NCI-H2171 (cell line): Measurements from ENCODE around the gene OPN5.

Experiments used
- DNase-seq: peaks from one replicate; lab custom pipeline; 2025; lab: John Stamatoyannopoulos, UW

Gene OPN5

DNA sequence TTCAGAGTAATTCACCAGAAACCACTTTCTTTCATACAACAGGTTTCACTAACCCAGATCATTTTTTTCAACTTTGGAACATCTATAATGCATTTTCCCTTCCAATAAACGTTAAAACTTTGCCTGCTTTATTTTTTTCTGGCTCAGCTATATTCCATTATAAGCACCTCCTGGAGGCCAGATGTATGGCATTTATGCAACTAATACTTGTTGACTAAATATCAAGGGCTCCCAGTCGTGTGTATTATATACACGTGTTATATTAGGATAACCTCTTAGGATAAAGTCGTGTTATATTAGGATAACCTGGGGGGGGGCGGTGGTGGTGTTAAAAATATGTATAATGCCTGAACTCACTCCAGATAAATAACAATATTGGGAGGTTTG, 6.7 kb downstream of the OPN5 start:
- no peak for DNase-seq

DNA sequence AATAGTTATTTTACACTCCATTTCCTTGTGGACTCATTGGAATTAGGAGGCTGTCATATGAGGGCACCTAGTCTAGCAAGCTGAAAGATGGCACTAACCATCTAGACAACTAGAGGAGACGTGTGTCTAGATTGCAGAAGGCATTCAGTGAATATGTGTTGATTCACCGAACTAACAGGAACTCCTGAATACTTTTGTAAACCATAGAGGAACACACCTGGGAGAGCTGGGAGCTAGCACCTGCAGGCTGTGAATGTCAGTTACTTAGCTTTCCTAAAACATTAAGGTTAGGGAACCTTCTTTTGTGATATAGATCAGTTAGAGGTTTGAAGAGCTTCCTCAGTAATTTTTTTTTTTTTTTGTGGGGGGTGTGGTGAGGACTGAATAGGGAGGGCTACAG, 7.7 kb downstream of the OPN5 start:
- no peak for DNase-seq

DNA sequence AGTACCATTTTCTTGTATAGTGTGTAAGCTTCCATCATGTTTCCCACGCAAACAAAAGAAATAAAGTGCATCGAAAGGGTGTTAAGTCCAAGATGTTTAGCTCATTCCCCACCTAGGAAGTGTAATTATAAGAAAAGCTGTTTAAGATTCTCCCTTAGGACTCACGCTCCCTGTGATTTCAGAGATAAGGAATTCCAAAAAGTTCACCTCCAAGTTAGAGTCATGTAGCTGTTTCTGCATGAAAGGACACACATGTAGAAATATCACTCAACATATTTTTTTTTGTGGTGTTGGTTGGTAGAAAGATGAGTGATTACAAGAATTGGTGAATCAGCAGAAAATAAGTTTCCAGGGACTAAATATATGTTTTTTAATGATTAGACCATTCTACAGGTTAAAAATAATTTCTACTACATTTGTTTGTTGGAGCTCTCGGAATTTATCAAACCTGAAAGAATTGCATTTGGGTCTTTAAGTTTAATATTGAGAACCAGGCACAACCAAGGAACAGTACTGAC, 10.4 kb downstream of the OPN5 start:
- no peak for DNase-seq

DNA sequence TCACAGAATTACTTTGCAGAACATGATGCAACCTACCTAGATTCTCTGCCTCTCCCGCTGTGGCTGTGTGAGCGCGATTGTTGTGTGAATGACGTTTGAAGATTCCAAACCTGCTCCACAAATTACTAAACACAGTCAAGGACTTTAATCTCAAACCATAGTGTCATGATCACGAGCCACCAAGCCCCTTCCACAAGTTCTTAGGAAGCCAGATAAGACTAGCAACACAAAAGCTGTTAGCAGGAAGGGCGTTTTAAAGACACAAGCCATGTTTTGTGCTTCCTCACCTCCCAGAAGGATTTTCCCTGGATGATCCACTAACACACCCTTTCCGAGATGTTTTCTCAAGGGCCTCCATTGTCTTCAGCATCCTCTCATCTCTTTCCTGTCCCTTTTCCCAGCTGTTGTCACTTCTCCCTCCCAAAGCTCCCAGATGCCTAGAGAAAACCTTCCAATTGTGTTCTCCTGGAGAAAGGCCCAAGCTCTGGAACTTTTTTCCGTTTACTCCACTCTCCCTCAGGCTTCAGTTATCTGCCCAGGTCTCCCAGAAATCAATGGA, 12.8 kb downstream of the OPN5 start:
- no peak for DNase-seq

DNA sequence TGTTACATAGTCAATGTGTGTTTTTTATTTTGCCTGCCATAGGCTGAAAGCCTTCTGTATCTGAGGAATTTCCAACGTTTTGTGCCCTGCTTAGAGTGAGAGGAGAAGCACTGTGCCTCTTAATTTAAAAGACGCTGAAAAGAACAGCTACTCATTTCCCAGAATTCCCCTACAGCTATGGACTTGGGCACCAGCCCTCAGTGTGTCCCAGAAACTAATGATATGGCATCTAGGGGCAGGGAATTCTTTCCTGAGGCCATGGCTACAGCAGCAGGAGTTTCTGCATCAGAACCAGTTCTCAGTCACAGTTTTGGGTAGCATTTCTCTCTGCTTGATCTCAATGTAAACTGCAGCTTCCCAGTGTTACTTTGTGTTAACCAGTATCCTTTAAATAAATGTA, 20.2 kb downstream of the OPN5 start:
- no peak for DNase-seq

DNA sequence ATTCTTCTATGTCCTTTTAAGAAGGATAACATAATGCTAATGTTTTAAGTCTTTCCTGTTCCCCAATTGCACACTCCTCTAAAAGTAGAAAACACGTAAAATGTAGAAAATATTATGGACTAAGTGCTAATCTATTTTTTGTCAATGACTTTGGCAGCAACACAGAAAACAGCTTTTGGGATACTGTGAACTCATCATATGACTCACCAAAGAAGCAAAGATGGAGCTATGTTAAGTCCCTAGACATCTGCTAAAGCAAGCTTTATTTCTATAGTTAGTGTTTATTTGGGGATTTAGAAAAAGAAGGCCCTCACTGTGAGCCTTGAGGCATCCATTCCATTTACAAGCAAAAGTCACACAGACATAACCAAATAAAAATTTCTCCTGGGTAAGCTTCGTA, 23.0 kb downstream of the OPN5 start:
- DNase-seq: no peak

DNA sequence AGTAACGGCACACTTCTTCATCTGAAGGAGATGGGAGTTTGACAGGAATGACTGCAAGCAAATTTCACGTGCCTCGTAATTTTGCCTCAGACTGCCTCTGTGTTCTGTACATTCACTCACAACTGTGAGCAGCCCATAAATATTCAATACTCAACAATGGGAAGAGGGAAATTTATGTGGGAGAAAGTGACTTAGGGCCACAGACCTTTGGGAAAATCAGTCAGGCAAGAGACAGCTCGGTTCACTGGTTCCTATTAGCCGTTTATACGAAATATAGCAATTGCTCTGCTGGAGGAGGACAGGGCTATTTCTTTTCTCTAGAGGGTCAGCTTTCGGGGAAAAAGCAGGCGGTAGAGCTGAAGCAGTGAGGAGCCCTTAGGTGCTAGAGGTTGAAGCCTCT, 28.0 kb downstream of the OPN5 start:
- no peak for DNase-seq

DNA sequence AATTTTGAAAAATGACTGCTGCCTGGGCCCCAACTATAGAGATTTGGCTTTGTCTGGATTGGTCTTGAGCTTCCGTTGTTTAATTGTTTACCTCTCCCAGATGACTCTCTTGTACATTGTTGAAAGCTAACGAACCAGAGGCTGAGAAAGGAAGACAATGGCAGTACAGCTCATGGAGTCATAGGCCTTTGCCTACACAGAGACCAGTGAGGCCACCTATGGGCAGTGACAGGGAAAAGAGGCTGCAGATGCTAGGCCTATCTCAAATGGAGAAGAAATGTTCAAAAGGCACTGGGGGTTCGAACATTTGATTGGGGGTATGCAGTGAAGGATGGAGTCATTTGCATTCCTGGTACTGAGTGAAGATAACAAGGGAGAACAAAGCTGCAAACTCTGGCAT, 29.1 kb downstream of the OPN5 start:
- DNase-seq: no peak

DNA sequence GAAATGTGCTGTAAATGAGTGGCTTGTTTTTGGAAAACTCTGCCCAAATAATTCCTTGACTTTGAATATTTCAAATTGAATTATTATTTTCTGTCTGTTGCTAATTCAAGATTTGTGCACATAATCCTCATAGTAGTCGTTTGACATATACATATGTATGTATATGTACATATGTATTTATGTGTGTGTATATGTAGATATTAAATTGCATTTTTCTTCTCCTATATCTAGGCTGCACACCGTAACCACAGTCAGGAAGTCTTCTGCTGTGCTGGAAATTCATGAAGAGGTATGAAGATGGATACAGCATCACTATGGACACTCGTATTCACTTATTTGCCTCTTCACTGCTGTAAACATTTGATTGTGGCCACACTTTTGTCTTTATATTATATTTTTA, 29.6 kb downstream of the OPN5 start:
- DNase-seq: no peak

DNA sequence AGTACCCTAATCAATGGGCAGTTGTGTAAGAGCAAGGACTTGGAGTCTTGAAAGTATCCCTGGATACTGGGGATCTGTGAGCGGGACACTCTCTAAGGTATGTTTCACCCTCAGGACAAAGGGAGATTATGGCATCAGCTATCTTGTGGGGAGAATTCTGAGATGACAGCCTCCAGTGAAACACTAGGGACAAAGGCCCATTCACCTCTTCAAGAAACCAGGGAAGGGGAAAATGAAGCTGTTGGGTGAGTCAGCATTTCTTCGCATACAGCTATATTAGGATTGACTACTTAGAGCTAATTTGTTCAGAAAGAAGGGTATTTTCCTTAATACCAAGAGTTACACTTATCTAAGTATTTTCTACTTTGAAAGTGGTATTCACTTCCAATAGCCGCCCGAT, 35.9 kb downstream of the OPN5 start:
- DNase-seq: no peak

DNA sequence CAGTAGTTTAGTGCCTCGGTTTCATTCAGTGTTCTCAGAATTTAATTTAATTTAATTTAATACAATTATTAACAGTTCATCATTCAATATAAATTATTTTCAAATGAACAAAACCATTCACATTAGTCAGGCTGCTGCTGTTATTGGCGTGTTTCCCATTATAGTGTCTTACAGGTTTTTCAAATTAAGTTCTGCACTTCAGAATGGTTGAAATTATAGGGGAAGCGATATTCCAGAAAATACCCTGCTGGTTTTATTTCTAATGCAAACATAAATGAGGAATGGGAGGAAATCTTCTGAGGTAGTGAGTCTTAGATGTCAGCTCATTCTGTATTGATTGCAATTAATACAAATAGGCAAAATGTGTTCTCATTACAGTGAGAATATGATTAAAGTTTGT, 37.6 kb downstream of the OPN5 start:
- DNase-seq: no peak

DNA sequence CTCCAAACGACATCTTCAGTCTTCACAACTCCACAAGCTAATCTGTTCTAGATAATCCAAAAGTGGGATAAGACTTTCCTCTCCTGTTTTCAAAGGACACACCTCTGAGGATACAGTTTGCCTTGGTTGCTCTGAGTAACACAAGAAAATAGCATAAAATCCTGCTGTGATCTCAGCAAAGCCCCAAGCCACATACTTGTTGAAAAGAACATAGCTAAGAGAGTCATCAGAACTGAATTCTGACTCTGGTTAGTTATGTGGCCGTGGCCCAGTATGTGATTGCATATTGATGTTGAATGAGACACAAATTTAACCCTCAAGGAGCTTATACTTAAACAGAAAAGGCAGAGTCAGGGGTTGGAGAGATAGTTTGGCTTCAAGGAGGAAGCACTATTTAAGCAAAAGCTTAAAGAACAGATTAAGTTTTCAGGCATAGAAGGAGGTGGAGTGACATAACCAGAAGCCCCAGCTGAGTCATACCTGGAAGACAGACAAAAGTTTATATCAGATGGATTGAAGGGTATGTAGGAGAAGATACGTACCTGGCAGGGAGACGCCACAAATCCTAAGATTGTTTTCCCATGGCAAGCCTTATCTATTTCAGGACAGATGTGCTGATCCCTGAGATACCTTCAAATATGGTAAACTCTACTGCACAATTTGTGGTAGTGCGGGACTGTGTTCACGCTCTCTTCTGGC, 41.2 kb downstream of the OPN5 start:
- DNase-seq: no peak

DNA sequence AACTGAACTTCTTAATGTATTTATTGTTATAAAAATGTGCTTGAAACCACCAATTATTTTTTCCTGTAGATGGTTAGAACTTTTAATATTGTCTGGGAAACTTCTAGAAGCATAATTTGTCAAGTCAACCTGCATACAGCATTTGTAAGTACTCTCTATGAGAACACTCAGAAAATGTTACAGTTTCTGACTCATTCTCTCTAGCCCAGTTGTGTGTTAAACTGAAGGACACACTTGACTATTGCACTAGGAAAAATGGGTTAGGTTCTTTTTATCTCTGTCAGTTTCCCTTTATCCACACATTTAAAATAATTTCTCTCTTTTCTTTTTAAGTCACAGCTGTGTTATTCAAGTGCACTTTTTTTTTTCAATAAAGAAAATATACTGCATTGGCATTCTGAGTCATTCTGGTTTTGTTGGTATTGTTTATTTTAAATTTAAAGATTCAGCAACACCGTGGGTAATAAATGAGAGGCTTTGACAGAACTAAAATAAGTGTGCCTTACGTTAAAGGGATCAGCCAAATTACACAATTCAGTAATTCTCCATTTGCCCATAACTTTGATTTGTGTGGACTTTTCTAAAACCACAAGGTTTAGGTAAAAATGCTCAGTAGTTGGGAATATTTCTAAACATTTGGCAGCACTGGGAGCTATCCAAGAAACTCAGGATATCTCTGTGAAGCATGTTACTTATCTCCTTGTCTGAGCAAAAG, 50.7 kb downstream of the OPN5 start:
- DNase-seq: no peak

DNA sequence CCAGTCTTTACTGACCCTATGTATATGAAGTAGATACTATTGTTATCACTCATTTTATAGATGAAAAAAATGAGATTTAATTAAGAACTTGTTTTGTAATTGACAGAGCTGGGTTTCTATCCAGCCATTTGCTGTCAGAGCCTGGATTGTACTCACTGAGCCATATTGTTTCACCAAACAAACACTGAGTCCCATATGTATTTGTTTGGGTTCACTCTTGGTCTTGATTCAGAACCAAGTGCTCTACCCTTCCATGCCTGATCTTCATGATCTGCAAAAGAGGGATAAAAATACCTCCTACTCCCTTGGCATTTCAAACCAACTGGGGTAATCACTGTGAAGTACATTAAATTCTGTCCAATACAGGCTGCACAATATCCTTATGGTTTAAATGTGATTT, 52.4 kb downstream of the OPN5 start:
- DNase-seq: no peak

DNA sequence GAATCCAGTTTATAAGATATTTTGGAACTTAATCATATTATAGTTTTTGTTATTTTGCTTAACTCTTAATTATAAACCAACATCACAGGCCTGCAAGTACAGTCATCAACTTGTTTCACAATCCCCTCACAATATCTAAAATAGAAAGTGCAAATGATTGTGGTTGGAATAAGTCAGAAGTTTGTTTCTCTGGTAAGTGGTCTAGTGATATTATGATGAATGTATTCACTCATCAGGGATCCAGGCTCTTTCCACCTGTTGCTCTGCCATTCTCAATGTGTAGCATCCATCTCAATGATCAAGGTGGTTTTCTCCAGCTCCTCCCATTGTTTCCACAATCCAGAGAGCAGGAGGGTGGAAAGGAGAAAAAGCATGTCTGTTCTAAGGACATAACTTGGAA, 54.2 kb downstream of the OPN5 start:
- DNase-seq: no peak

DNA sequence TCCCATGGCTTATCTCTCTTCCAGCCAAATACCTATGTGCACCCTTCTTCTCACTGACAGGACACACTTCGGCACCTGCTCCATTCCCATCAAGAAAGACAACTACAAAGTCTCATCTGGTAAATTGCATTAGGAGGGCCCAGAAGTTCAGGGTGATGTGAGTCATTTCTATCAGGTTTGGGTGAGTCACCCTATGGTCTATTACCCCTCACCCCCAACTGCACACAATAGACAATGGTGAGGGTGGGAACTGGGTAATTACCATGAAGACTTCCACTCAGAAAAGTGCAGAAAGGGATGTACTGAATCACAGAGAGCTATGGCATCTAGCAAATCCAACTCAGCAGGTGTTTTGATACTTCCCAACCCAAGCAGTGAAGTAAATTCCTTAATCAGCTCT, 54.8 kb downstream of the OPN5 start:
- DNase-seq: no peak

DNA sequence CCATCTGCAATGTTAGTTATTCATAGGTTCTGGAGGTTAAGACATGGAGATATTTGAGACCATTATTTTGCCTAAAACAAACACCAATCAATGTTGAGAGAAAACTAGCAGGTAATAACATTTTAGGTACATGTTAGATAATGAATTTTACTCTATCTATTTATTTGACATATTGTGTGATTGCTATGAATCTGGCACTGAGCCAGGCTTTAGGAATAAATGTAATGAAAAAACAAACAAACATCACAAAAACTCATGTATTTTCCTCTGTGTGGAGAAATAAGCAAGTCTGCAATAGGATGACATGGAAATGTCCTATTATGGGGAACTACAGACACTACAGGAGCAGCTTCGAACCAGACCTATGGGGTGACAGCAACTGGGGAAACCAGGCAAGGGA, 57.8 kb downstream of the OPN5 start:
- no peak for DNase-seq

DNA sequence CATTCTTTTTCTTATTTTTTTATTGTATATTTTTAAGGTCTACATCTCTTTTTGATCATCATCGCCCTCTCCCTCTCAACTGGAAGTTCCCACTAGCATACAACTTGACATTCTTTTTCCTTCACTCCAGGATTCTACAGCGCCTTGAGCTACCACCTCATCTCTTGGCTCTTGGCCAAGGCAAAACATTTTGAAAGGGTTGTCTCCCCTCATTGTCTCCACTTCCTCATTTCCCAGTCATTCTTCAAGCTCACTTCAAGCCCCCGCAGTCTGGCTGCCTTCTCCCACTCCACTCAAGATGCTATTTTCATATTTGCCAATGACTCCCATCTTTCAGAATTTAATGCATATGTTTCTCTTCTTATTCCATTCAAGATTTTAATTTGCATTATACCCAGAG, 63.0 kb downstream of the OPN5 start:
- no peak for DNase-seq

DNA sequence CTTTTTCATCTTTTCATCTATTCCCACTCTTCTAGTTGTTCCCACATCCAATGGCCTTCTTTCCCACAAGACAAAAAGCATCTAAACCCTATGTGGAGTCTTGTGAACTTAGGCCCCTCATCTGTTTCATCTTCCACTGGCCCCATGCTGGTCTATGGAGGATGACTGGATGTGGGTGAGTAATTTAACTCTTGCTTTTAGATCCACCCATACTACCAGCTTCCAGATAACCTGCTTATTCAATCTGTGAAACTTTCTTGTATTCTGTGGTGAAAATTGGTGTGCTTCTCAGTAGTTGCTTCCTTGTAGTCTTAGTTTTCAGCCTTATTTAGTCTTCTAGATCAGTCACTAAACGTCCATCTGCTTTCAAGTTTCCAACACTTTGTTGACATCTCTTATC, 64.9 kb downstream of the OPN5 start:
- DNase-seq: no peak

DNA sequence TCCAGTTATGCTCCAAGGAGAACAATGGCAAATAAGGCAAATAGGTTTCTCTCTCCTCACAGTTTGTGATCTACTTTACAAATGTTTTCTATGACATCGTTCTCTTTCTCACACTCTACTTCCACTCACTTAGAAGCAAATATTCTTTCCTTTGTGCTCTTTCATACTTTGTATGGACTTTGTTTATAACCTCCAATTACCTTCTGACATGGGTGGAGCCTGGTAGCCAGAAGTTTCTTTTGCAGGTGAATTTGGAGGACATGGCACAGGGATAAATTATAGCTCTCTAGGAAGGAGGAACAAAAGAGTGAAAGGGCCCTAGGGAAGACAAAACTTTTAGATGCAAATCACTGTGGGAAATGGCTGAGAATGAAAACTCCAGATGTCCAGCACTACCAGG, 69.3 kb downstream of the OPN5 start:
- DNase-seq: no peak

DNA sequence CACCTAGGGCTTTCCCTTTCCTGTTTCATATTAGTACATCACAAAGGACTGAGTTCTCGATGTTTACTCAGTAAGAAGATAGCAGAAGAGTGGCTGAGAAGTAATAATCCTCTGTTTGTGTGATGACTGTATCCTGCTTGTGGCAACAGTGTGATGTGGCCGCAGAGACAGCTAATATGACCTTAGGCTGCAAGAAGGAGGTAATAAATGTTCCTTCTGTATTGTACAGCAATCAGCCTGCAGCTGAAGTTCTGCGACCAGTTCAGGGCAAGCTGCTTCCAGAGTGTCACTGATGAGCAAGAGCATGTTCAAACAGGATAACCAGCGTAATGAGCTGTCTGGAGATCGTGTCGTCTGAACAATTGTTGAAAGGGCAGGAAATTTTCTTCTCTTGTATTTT, 70.9 kb downstream of the OPN5 start:
- no peak for DNase-seq

DNA sequence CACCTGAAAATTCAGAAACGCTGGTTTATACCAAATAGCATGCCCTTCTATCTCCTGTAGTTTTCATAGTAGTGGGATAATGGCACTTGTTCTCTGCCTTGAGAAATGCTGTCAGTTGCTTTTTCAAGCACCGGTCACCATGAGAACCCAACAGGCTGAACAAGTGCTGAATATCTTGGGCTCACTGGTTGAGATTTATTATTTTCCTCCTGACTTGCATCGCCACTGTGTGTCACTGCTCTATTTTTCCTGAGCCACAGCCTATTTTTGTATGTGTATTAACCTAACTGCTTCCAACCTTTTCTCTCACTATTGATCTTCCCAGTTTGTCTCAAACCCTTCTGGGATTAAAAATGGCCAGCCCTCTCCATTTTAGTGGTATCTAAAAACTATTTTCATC, 71.9 kb downstream of the OPN5 start:
- no peak for DNase-seq

DNA sequence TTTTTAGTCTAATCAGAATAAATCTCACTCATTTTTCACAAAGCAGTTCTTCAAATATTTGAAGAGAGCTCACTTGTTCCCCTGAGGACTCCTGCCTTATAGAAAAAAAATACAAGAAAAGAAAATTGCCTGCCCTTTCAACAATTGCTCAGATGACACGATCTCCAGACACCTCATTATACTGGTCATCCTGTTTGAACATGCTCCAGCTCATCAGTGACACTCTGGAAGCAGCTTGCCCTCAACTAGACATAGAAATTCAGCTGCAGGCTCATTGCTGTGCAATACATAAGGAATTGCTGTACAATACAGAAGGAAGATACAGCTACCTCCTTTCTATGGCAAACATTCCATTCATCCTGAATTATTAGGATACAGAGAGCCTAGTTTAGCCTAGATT, 73.1 kb downstream of the OPN5 start:
- no peak for DNase-seq

DNA sequence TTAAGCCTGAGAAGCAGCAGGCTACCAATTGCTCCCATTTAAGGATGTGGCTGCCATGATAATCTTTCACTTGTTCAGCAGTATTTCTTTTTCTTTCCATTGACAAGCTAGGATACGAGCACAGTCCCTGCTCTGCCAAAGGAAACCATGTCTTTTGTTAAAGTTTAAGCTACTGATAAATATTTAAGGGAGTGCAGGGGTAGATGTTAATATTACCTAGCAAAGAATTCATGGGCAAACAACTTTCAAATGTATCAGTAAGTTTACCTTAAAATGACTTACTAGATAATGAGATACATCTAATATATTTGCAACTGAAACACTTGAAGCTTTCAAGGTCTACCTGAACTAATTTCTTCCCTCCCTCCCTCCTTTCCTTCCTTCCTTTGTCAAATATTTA, 77.3 kb downstream of the OPN5 start:
- no peak for DNase-seq
